Stimulated activated CD4-positive, alpha-beta T cell treated with anti-CD3 and anti-CD28 coated beads, Interleukin-2, amount 100 ng/mL, for 24 hours (primary cell): ENCODE results near the gene FLVCR2.
"Not testable (repeated sequence)": the region's sequence is repeated elsewhere in the genome, so short reads cannot be mapped to it uniquely, and the experiment has no call there.

ENCODE experiments used
- DNase-seq, 2 donors: peaks; one replicate each; pipeline ENCODE4 v3.0.0-alpha.2; 2020

FLVCR2 gene

GRCh38 chr14:75600100-75600499 is 21.7 kb downstream of the FLVCR2 start:
- not testable (repeated sequence) for DNase-seq

DNA sequence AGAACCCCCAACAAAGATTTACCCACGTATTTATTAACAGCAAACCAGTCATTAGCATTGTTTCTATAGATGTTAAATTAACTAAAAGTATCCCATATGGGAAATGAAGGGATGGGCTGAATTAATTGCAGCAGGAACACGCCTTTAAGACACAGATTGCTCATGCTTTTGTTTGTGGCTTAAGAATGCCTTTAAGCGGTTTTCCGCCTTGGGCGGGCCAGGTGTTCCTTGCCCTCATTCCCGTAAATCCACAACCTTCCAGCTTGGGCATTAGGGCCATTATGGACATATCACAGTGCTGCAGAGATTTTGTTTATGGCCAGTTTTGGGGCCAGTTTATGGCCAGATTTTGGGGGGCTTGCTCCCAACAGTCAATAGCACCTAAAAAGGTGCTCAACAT is 22.6 kb downstream of the FLVCR2 start:
- not testable (repeated sequence) for DNase-seq

DNA sequence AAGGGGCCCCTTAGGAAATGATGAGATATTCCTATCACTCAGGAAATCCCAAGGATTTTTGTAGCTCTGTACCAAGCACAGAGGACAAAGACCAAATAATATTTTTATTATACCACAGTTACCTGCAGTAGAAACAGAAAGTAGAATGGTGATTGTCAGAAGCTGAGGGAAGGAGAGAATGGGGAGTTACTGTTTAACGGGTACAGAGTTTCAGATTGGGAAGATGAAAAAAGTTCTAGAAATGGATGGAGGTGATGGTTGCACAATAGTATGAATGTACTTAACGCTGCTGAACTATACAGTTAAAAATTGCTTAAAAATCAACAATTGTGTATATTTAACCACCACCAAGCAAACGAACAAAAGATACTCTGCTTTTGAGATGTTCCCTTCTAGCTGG is 24.1 kb downstream of the FLVCR2 start:
- DNase-seq, result no peak

DNA sequence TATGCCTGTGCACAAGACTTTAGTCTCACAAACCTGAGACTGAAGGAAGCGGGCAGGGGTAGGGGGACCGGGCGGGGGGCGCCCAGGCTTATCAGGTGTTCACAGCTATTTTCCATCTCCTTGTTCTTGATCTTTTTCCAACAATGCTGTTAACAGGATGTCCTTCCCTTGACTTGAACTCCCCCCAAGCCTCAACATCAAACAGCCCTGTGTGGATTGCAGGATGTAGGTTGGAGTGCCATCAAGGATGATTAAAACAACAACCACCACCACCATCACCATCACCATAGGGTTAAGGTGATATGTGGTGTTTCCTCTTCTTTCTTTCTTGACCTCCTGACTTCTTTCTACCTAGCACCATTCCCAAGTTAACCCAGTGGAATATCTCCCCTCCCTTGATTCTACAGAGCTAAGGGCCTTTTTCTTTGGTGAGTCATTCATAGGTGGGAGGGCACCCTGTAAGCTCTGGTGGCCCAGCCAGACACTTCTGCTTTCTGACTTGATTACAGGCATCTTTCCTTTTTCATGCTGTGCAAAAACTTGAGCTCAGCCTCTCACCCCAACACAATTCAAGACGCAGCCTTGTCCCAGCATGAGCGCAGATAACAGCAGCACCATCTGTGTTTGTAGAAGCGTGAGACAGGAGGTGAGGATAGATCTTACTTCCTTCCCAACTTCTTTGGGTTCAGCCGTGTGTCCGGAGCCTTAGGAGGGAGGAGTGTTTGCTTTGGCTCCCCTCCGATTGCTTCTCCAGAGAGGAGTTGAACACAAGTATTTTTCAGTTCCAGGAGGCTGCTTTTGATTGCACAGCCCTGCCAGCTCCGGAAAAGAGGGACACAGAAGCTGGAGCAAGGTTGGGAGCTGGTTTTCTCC is 26.8 kb downstream of the FLVCR2 start:
- DNase-seq, result no peak

GRCh38 chr14:75605916-75606315 is 27.5 kb downstream of the FLVCR2 start:
- no peak for DNase-seq

DNA sequence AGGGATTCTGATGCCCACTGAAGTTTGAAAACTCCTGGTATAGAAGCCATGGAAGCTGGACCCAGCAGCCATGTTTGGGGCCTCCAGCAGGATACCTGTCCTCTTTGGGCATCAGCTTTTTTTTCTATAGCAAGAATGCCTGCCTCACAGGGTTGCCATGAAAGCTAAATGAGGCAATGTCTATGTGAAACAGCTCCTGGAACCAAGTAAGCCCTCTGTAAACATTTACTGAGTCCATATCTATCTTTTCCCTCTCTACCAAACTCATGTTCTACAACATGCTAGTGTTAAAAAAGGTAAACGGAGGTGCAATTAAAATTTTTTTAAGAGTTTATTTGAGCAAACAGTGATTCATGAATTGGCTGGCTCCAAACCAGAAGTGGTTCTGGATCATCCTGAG is 28.6 kb downstream of the FLVCR2 start:
- DNase-seq, result no peak

DNA sequence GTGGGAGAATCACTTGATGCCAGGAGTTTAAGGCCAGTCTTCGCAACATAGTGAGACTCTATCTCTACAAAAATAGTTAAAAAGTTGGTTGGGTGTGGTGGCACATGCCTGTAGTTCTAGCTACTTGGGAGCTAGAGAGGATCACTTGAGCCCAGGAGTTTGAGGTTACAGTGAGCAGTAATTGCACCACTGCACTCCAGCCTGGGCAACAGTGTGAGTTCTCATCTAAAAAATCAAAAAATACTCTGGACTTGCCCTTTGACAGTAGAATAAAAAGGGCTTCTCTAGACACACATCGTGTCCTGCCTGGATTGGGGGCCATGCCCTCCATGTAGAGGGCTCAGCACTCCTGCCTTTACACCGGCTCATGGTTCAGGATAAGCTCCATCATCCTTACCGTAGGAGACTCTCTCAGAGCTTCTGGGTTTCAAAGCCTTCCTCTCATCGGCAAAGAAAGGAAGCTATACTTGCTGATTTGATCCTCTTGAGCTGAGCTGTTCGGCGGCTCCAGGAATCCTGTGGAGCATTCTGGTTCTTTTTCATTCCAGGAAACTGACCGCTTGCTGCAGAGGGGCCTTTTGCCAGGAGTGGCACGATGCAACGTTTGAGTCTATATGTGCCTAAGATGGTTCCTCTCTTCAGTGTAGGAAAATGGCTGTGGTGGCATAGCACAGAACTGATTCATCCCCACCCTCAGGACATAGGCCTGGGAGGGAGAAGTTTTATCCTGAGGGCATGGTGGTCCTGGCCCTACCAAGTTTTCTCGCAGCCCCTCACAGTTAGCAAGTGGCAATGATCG is 29.6 kb downstream of the FLVCR2 start:
- DNase-seq, result no peak

- no peak for DNase-seq
Observed at GRCh38 chr14:75609116-75609515, 30.7 kb downstream of the FLVCR2 start.

GRCh38 chr14:75609606-75610475 is 31.4 kb downstream of the FLVCR2 start:
- DNase-seq, result no peak

- no peak for DNase-seq
Observed at GRCh38 chr14:75610834-75611233, 32.4 kb downstream of the FLVCR2 start.

- no peak for DNase-seq
Observed at GRCh38 chr14:75612157-75612556, 33.7 kb downstream of the FLVCR2 start.

DNA sequence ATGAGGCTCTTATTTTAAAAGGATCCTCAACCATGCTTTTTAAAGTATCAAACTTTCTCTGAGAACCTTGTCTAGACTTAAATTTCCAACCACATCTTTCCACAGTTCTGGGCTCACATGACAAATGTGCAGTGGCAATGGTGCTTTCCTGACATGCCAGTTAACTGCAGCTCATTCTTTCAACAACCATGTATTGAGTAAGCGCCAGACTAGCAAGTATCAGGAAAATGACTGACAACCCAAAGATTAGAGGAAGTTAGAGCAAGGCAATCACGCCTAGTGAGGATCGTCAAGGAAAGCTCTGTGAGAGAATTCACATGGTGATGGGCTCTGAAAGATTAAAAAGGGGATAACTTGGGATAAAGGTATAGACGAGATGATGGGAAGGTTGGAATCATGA is 35.8 kb downstream of the FLVCR2 start:
- no peak for DNase-seq

DNA sequence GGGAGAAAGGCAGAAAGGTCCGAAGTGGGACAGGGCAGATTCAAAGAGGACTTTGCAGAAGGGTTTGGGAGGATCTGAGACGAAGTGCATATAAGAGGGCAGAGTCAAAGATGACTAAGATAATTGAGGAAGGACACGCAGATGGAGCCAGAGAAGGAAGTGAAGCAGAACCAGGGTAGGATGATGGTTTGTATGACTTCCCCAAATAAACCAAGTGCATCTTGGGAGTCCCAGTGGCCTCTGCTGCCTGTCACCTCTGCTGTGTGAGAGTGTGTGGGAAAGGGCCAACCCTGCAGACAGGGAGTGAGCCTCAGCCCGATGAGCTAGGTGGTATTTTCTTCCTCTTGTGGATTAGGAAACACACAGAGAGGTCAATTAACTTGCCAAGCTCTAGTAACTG is 36.8 kb downstream of the FLVCR2 start:
- no peak for DNase-seq

- no peak for DNase-seq
Observed at GRCh38 chr14:75619548-75619947, 41.1 kb downstream of the FLVCR2 start.

DNA sequence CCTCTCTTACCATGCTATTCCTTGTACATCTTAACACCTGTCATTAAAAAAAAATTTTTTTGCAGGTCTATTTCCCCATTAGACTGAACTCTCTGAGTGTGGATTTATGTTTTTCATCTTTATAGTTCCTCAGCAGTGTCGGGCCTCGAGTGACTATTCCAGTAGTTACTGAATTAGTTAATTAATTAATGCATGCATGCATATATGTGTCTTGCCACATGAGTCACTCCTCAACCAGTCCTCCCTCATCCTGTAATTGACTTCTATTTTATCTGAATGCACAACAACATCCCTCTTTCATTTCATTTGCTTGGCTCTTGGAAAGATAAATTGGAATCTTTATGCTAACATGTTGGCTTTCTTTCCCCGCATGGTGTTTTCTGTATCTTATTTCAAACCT is 46.6 kb downstream of the FLVCR2 start:
- DNase-seq, result no peak

- DNase-seq, result no peak
Observed at GRCh38 chr14:75626396-75626795, 48.0 kb downstream of the FLVCR2 start.

- DNase-seq, result no peak
Observed at GRCh38 chr14:75626863-75627262, 48.4 kb downstream of the FLVCR2 start.

GRCh38 chr14:75627406-75627805 is 49.0 kb downstream of the FLVCR2 start:
- no peak for DNase-seq

DNA sequence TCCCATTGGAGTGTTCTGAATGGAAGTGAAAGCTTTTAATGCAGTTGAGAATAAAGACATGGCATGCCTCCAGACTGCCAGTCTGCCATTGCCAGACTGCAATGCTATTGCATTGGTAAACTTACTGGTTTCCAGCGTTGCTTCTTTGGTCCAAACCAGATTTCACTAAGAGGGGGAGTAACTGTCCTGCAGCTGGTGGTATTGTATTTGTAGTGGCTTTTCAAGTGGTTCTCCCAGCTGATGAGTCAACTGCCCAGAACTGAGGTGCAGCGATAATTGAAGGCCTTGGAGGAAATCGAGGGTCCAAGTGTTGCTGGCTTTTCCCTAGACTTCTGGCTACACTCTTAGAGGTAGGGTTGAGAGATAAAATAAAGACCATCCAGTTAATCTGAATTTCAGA is 50.4 kb downstream of the FLVCR2 start:
- DNase-seq, result no peak

GRCh38 chr14:75630695-75631452 is 52.5 kb downstream of the FLVCR2 start:
- DNase-seq, result no peak

- DNase-seq, result no peak
Observed at GRCh38 chr14:75631453-75631831, 53.0 kb downstream of the FLVCR2 start.

GRCh38 chr14:75634848-75635247 is 56.4 kb downstream of the FLVCR2 start:
- no peak for DNase-seq
